Natural killer cell treated with Interleukin-12 subunit alpha and Interleukin-12 subunit beta and Interleukin-15 and Interleukin-18, amount 100 ng/mL, for 72 hours (primary cell): ENCODE results near the gene HEXD. TPM values are rescaled to one million over a fixed set of nuclear protein-coding genes. Genes with fewer than 3 reads are reported as not detected.

Experiments
- ATAC-seq, 2 donors: fragments of 150-1000 bp; cut with Tn5 transposase in 1 of 2; sonication (Bioruptor Pico), chemical (Tn5 transposase) in 1 of 2; 2 replicates each; pipeline ENCODE4 v1.10.0; 2021
- DNase-seq: peaks from one replicate; pipeline ENCODE4 v3.0.0; 2022; ENCODE audit warnings: low spot score
- H3K27ac Mint-ChIP-seq, 2 donors: 1 replicate in 1 of 2; 2 replicates in 1 of 2; pipeline ENCODE4 v1.8.0; 2022; ENCODE audit warnings: mixed read lengths in 2 of 2, mild to moderate bottlenecking in 1 of 2, moderate library complexity in 1 of 2
- H3K27me3 Mint-ChIP-seq, 2 donors: 1 replicate in 1 of 2; 2 replicates in 1 of 2; pipeline ENCODE4 v1.8.0; 2022; ENCODE audit warnings: mixed read lengths in 2 of 2
- H3K36me3 Mint-ChIP-seq: one replicate; pipeline ENCODE4 v1.8.0; 2022; ENCODE audit warnings: mixed read lengths
- H3K4me1 Mint-ChIP-seq, 2 donors: 1 replicate in 1 of 2; 2 replicates in 1 of 2; pipeline ENCODE4 v1.8.0; 2022; ENCODE audit warnings: low read depth in 2 of 2, mixed read lengths in 2 of 2, mild to moderate bottlenecking in 1 of 2
- H3K4me3 Mint-ChIP-seq: one replicate; pipeline ENCODE4 v1.8.0; 2022; ENCODE audit warnings: mixed read lengths
- H3K9me3 Mint-ChIP-seq: 2 replicates; pipeline ENCODE4 v1.8.0; 2022; ENCODE audit warnings: mixed read lengths
- total RNA-seq, 2 donors: library from RNA; stranded (reverse); gene quantifications; one replicate each; pipeline ENCODE4 v1.2.3, GENCODE V29; 2022

HEXD gene
- total RNA-seq, 2 donors from 2014 or later, result 19.5 to 40.1 TPM

- ATAC-seq, result no peak
- no peak for DNase-seq
- H3K36me3 Mint-ChIP-seq, result peaks cover 14% of the 10 kb centered on the region
- no peaks in the 10 kb centered on the region for H3K27me3 Mint-ChIP-seq
- no peak overlapping the region for H3K4me3 Mint-ChIP-seq
- H3K9me3 Mint-ChIP-seq, result no peaks in the 10 kb centered on the region
- H3K4me1 Mint-ChIP-seq, result peaks cover 10 to 24% of the 10 kb centered on the region in 2 donors
- no peak overlapping the region for H3K27ac Mint-ChIP-seq
These were observed 69.8 kb downstream of the HEXD start for GRCh38 chr17:82487910-82488309.

GRCh38 chr17:82489117-82489516 lies 71.0 kb downstream of the HEXD start:
- no peaks in the 10 kb centered on the region for H3K27me3 Mint-ChIP-seq
- H3K27ac Mint-ChIP-seq, result no peak overlapping the region
- ATAC-seq (no peak), DNase-seq (no peak)
- no peaks in the 10 kb centered on the region for H3K9me3 Mint-ChIP-seq
- H3K4me1 Mint-ChIP-seq, result peaks cover 13 to 28% of the 10 kb centered on the region in 2 donors
- no peak overlapping the region for H3K4me3 Mint-ChIP-seq
- H3K36me3 Mint-ChIP-seq, result peaks cover 14% of the 10 kb centered on the region

- Mint-ChIP-seq H3K27ac (no peak overlapping the region), H3K36me3 (peaks cover 10% of the 10 kb centered on the region), H3K4me3 (no peak overlapping the region), H3K27me3 (no peaks in the 10 kb centered on the region), H3K4me1 (peaks cover 22 to 33% of the 10 kb centered on the region in 2 donors), H3K9me3 (no peaks in the 10 kb centered on the region)
- no peak for DNase-seq
- no peak for ATAC-seq
These were observed 71.8 kb downstream of the HEXD start for GRCh38 chr17:82489851-82490511.

GRCh38 chr17:82490512-82491195 lies 72.5 kb downstream of the HEXD start:
- no peak for DNase-seq
- no peaks in the 10 kb centered on the region for H3K27me3 Mint-ChIP-seq
- no peak overlapping the region for H3K27ac Mint-ChIP-seq
- H3K4me3 Mint-ChIP-seq, result no peak overlapping the region
- peaks cover 6% of the 10 kb centered on the region for H3K36me3 Mint-ChIP-seq
- H3K4me1 Mint-ChIP-seq, result peaks cover 22 to 29% of the 10 kb centered on the region in 2 donors
- no peaks in the 10 kb centered on the region for H3K9me3 Mint-ChIP-seq
- no peak for ATAC-seq

- Mint-ChIP-seq H3K36me3 (peaks cover 6% of the 10 kb centered on the region), H3K9me3 (no peaks in the 10 kb centered on the region), H3K27me3 (no peaks in the 10 kb centered on the region), H3K4me1 (peaks cover 20 to 24% of the 10 kb centered on the region in 2 donors), H3K4me3 (no peak overlapping the region), H3K27ac (no peak overlapping the region)
- no peak for DNase-seq
- no peak for ATAC-seq
These were observed 73.0 kb downstream of the HEXD start for GRCh38 chr17:82491196-82491530.

- H3K36me3 Mint-ChIP-seq, result peaks cover 4% of the 10 kb centered on the region
- H3K27ac Mint-ChIP-seq, result no peak overlapping the region
- DNase-seq, result no peak
- ATAC-seq, result no peak
- peaks cover 16 to 21% of the 10 kb centered on the region in 2 donors for H3K4me1 Mint-ChIP-seq
- no peak overlapping the region for H3K4me3 Mint-ChIP-seq
- H3K9me3 Mint-ChIP-seq, result no peaks in the 10 kb centered on the region
- H3K27me3 Mint-ChIP-seq, result no peaks in the 10 kb centered on the region
These were observed 73.4 kb downstream of the HEXD start for GRCh38 chr17:82491533-82491932.

Other genes starting within 250 kb of the HEXD start
- 10 to 100 TPM; 34.0 to 82.2 TPM for gene CCDC57, start 205.5 kb upstream of the HEXD start, total RNA-seq
- 100 to 1,000 TPM; 241 to 534 TPM for gene SLC16A3, start 189.3 kb upstream of the HEXD start, total RNA-seq
- 100 to 1,000 TPM; 160 to 215 TPM for gene CSNK1D, start 144.6 kb upstream of the HEXD start, total RNA-seq
- 10 to 100 TPM; 61.8 to 73.6 TPM for gene CD7, start 100.7 kb upstream of the HEXD start, total RNA-seq
- under 1 TPM in 1 of 2 donors, not detected in 1; 0.56 TPM for gene SECTM1, start 84.6 kb upstream of the HEXD start, total RNA-seq
- not detected for gene TEX19, start 59.1 kb upstream of the HEXD start, total RNA-seq
- not detected for gene UTS2R, start 46.6 kb upstream of the HEXD start, total RNA-seq
- gene OGFOD3, start 239 bp downstream of the HEXD start, total RNA-seq, result 10 to 100 TPM; 29.7 to 30.1 TPM
- gene CYBC1, start 32.4 kb downstream of the HEXD start, total RNA-seq, result 100 to 1,000 TPM; 300 to 380 TPM
- 100 to 1,000 TPM; 217 to 295 TPM for gene NARF, start 40.4 kb downstream of the HEXD start, total RNA-seq
- 100 to 1,000 TPM in 1 of 2 donors, 10 to 100 TPM in 1; 60.9 to 108 TPM for gene FOXK2, start 101.4 kb downstream of the HEXD start, total RNA-seq
- 10 to 100 TPM; 68.0 to 75.7 TPM for gene WDR45B, start 230.1 kb downstream of the HEXD start, total RNA-seq